ENCODE data around the gene CTTNBP2.

Gene CTTNBP2

DNA sequence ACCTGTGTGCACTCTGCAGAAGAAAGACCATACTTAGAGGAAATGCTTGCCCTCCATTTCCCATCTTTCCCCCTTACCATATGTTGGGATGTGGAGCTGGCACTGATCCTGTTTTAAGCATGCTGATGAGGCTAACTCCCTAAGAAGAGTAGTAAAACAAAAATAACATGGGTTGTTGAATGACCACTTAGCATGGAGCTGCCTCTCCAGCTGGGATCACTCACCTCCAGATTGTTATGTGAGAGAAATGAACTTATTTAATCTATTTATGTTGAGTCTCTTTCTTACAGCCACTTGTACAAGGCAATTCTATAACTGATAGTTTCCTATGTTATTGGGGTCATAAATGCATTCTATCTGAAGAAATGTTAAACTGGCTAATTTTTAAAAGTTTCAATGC, 17.0 kb downstream of the CTTNBP2 start:
- Histone ChIP-seq H3K4me3 (replicated peaks; ENCODE audit: insufficient read depth, low read length) (no peak overlapping the region), H3K27me3 (ENCODE audit: insufficient read depth, poor library complexity, severe bottlenecking) (no peaks in the 10 kb centered on the region), H3K27ac (replicated peaks) (no peak overlapping the region)
- TF ChIP-seq POLR2AphosphoS5 (IDR thresholded peaks at IDR 0.05; ENCODE audit: low read depth) (no peak), SPI1 (IDR thresholded peaks at IDR 0.05; ENCODE audit: borderline replicate concordance, low read depth) (no peak), GABPA (IDR thresholded peaks at IDR 0.05; ENCODE audit: low read depth) (no peak)
- TF ChIP-seq, protein P1, sequence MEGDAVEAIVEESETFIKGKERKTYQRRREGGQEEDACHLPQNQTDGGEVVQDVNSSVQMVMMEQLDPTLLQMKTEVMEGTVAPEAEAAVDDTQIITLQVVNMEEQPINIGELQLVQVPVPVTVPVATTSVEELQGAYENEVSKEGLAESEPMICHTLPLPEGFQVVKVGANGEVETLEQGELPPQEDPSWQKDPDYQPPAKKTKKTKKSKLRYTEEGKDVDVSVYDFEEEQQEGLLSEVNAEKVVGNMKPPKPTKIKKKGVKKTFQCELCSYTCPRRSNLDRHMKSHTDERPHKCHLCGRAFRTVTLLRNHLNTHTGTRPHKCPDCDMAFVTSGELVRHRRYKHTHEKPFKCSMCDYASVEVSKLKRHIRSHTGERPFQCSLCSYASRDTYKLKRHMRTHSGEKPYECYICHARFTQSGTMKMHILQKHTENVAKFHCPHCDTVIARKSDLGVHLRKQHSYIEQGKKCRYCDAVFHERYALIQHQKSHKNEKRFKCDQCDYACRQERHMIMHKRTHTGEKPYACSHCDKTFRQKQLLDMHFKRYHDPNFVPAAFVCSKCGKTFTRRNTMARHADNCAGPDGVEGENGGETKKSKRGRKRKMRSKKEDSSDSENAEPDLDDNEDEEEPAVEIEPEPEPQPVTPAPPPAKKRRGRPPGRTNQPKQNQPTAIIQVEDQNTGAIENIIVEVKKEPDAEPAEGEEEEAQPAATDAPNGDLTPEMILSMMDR (IDR thresholded peaks at IDR 0.05; ENCODE audit: insufficient read depth, low read length), result no peak
- TF ChIP-seq, protein P2, sequence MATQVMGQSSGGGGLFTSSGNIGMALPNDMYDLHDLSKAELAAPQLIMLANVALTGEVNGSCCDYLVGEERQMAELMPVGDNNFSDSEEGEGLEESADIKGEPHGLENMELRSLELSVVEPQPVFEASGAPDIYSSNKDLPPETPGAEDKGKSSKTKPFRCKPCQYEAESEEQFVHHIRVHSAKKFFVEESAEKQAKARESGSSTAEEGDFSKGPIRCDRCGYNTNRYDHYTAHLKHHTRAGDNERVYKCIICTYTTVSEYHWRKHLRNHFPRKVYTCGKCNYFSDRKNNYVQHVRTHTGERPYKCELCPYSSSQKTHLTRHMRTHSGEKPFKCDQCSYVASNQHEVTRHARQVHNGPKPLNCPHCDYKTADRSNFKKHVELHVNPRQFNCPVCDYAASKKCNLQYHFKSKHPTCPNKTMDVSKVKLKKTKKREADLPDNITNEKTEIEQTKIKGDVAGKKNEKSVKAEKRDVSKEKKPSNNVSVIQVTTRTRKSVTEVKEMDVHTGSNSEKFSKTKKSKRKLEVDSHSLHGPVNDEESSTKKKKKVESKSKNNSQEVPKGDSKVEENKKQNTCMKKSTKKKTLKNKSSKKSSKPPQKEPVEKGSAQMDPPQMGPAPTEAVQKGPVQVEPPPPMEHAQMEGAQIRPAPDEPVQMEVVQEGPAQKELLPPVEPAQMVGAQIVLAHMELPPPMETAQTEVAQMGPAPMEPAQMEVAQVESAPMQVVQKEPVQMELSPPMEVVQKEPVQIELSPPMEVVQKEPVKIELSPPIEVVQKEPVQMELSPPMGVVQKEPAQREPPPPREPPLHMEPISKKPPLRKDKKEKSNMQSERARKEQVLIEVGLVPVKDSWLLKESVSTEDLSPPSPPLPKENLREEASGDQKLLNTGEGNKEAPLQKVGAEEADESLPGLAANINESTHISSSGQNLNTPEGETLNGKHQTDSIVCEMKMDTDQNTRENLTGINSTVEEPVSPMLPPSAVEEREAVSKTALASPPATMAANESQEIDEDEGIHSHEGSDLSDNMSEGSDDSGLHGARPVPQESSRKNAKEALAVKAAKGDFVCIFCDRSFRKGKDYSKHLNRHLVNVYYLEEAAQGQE (IDR thresholded peaks at IDR 0.05; ENCODE audit: insufficient replicate concordance, low read depth), result no peak
- DNase-seq (ENCODE audit: low read depth in 1 of 2, low spot score in 1 of 2), result no peak

DNA sequence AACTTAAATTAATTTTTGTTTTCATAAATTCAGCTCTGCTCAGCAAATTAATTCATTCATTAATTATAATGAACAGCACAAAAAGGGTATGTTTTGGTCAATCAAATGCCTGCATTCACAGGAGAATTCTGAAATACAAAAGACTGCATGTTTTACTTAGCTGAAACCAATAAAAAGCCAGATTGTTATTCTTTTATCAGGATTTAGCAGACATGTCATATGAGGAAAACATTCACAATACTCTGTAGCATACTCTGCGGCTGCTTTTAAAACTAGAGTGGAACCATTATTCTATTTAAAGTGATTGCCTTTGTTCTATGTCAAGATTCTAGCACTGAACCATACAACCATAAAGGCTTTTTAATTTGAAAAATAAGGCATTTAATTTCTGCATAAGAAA, 19.1 kb downstream of the CTTNBP2 start:
- Histone ChIP-seq H3K4me3 (replicated peaks; ENCODE audit: insufficient read depth, low read length) (no peak overlapping the region), H3K27me3 (ENCODE audit: insufficient read depth, poor library complexity, severe bottlenecking) (no peaks in the 10 kb centered on the region), H3K27ac (replicated peaks) (no peak overlapping the region)
- TF ChIP-seq POLR2AphosphoS5 (IDR thresholded peaks at IDR 0.05; ENCODE audit: low read depth), result no peak
- TF ChIP-seq, protein P1 (IDR thresholded peaks at IDR 0.05; ENCODE audit: insufficient read depth, low read length), result no peak
- TF ChIP-seq, protein P2 (IDR thresholded peaks at IDR 0.05; ENCODE audit: insufficient replicate concordance, low read depth), result no peak
- TF ChIP-seq GABPA (IDR thresholded peaks at IDR 0.05; ENCODE audit: low read depth), result no peak
- TF ChIP-seq SPI1 (IDR thresholded peaks at IDR 0.05; ENCODE audit: borderline replicate concordance, low read depth), result no peak
- DNase-seq (ENCODE audit: low read depth in 1 of 2, low spot score in 1 of 2), result no peak

DNA sequence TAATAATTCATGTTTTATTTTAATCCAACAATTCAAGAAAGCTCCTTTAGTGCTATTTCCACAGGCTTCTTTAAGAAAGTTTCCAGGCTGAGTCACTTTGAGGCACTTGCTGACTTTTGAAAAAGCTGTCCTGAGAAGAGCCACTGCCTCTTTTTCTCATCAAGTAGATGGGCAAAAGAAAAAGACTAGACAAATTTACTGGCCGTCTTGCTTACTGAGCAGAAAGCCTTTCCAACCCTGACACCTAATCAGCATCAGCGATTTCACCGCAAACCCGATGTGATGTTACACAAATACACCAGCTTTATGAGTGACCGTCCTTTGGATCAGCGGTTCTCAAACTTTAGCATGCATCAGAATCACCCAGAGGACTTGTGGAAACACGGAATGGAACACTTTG, 24.3 kb downstream of the CTTNBP2 start:
- H3K27me3 ChIP-seq (ENCODE audit: insufficient read depth, poor library complexity, severe bottlenecking), result peaks cover 5% of the 10 kb centered on the region
- DNase-seq (ENCODE audit: low read depth in 1 of 2, low spot score in 1 of 2), result no peak
- no peak overlapping the region for H3K27ac ChIP-seq (replicated peaks)
- H3K4me3 ChIP-seq (replicated peaks; ENCODE audit: insufficient read depth, low read length), result no peak overlapping the region
- TF ChIP-seq GABPA (IDR thresholded peaks at IDR 0.05; ENCODE audit: low read depth) (no peak), SPI1 (IDR thresholded peaks at IDR 0.05; ENCODE audit: borderline replicate concordance, low read depth) (no peak), POLR2AphosphoS5 (IDR thresholded peaks at IDR 0.05; ENCODE audit: low read depth) (no peak)
- TF ChIP-seq, protein P2 (IDR thresholded peaks at IDR 0.05; ENCODE audit: insufficient replicate concordance, low read depth), result no peak
- TF ChIP-seq, protein P1 (IDR thresholded peaks at IDR 0.05; ENCODE audit: insufficient read depth, low read length), result no peak
